HCT116 (cell line): Measurements from ENCODE around the gene TTR. TPM values are rescaled to one million over a fixed set of nuclear protein-coding genes. Genes with fewer than 3 reads are reported as not detected.

ENCODE experiments used
- ATAC-seq: fragments of 200-7000 bp; cut with Tn5 transposase; 2 replicates; pipeline ENCODE4 v1.9.1; 2020; ENCODE audit warnings: mild to moderate bottlenecking, moderate library complexity
- BruUV-seq: library from RNA; stranded (reverse); fragments of 400-500 nt; replicated peaks from 2 replicates; lab custom pipeline; 2021; lab: Mats Ljungman, UMichigan
- CTCF ChIA-PET: fragments of 300-600 bp; sonication (Branson Sonifier 250); formaldehyde crosslinking; loops from one replicate; lab custom pipeline; 2021; ENCODE audit warnings: antibody characterized with exemption; lab: Charles Lee
- POLR2A ChIA-PET: fragments of 300-600, 350-600 bp; sonication (Branson Sonifier 250); formaldehyde crosslinking; loops from one replicate; lab custom pipeline; 2021; ENCODE audit warnings: antibody characterized with exemption; lab: Charles Lee
- RAD21 ChIA-PET, 2 experiments: fragments of 300-600 bp; sonication (Branson Sonifier 250); formaldehyde crosslinking; loops; one replicate each; lab custom pipeline; 2023; ENCODE audit warnings: low total read pairs in 2 of 2; ENCODE audit not compliant: uncharacterized antibody in 2 of 2, unreplicated experiment in 2 of 2, low non-redundant PET in 1 of 2; lab: Charles Lee
- DNase-seq: peaks from one replicate; pipeline ENCODE4 v3.0.0-alpha.2; 2010; ENCODE audit warnings: low read depth, low spot score
- H2AFZ ChIP-seq: fragments of 200-600 bp; shearing (Covaris generic), sonication (generic); 2 replicates; pipeline ENCODE4 v1.6.1; 2017; ENCODE audit warnings: low read depth, mixed run types, mixed read lengths, antibody characterized with exemption, low read length; ENCODE audit not compliant: poor library complexity, severe bottlenecking
- H3K27ac ChIP-seq: 2 replicates; pipeline ENCODE4 v1.5.1; 2012; ENCODE audit warnings: low read depth, low read length
- H3K27me3 ChIP-seq: fragments of 200-600 bp; sonication (generic); 2 replicates; pipeline ENCODE4 v1.6.1; 2016; ENCODE audit warnings: mixed run types, low read length, mixed read lengths; ENCODE audit not compliant: insufficient read depth
- H3K36me3 ChIP-seq, 2 experiments: fragments of 200-500 bp in 1 of 2; fragments of 200-600 bp in 1 of 2; sonication (Bioruptor generic) in 1 of 2; sonication (generic) in 1 of 2; 2 replicates each; pipeline versions ENCODE4 v1.5.1 to v1.6.1; 2014 to 2016; ENCODE audit warnings: low read length in 2 of 2, inconsistent platforms in 1 of 2, mixed read lengths in 1 of 2, mixed run types in 1 of 2; ENCODE audit not compliant: insufficient read depth in 2 of 2, control insufficient read depth in 1 of 2
- H3K4me1 ChIP-seq, 2 experiments: fragments of 200-600 bp in 1 of 2; sonication (generic) in 1 of 2; 2 replicates each; pipeline versions ENCODE4 v1.5.1 to v1.6.1; 2012 to 2017; ENCODE audit warnings: low read length in 2 of 2, inconsistent platforms in 1 of 2, mild to moderate bottlenecking in 1 of 2, mixed read lengths in 1 of 2, mixed run types in 1 of 2, moderate library complexity in 1 of 2; ENCODE audit not compliant: insufficient read depth in 2 of 2, control insufficient read depth in 1 of 2
- H3K4me2 ChIP-seq: fragments of 200-600 bp; sonication (generic); 2 replicates; pipeline ENCODE4 v1.6.1; 2017; ENCODE audit warnings: mixed run types, low read length, mixed read lengths
- H3K4me3 ChIP-seq, 2 experiments: fragments of 200-600 bp in 1 of 2; sonication (generic) in 1 of 2; replicated peaks in 1 of 2; 2 replicates each; pipeline ENCODE4 v1.5.1; 2011 to 2016; ENCODE audit warnings: low read length in 2 of 2, control low read depth in 1 of 2, low read depth in 1 of 2, mild to moderate bottlenecking in 1 of 2, mixed read lengths in 1 of 2, mixed run types in 1 of 2
- H3K79me2 ChIP-seq: fragments of 200-600 bp; sonication (generic); 2 replicates; pipeline ENCODE4 v1.6.1; 2017; ENCODE audit warnings: mild to moderate bottlenecking, mixed run types, low read length, moderate library complexity, mixed read lengths; ENCODE audit not compliant: insufficient read depth
- H3K9ac ChIP-seq: fragments of 200-600 bp; sonication (generic); 2 replicates; pipeline ENCODE4 v1.6.1; 2016; ENCODE audit warnings: low read length, mixed read lengths
- H3K9me2 ChIP-seq: fragments of 200-600 bp; sonication (generic), shearing (Covaris generic); 2 replicates; pipeline ENCODE4 v1.6.1; 2017; ENCODE audit warnings: mixed run types, mild to moderate bottlenecking, moderate library complexity; ENCODE audit not compliant: insufficient read depth
- H3K9me3 ChIP-seq, 2 experiments: fragments of 200-500 bp in 1 of 2; fragments of 200-600 bp in 1 of 2; sonication (Bioruptor generic) in 1 of 2; sonication (generic) in 1 of 2; 2 replicates each; pipeline ENCODE4 v1.6.1; 2014 to 2017; ENCODE audit warnings: low read length in 2 of 2, mixed read lengths in 2 of 2, inconsistent platforms in 1 of 2, low read depth in 1 of 2, mild to moderate bottlenecking in 1 of 2, mixed run types in 1 of 2, moderate library complexity in 1 of 2; ENCODE audit not compliant: control insufficient read depth in 1 of 2, insufficient read depth in 1 of 2
- H4K20me1 ChIP-seq: fragments of 200-600 bp; sonication (generic), shearing (Covaris generic); 2 replicates; pipeline ENCODE4 v1.6.1; 2017; ENCODE audit warnings: mixed run types, mild to moderate bottlenecking, moderate library complexity; ENCODE audit not compliant: insufficient read depth
- CEBPB ChIP-seq: IDR thresholded peaks from 2 replicates; pipeline ENCODE4 v1.6.1; 2012; ENCODE audit warnings: low read depth
- EGR1 ChIP-seq: IDR thresholded peaks from 2 replicates; pipeline ENCODE4 v1.6.1; 2012; ENCODE audit warnings: low read depth
- ELF1 ChIP-seq: IDR thresholded peaks from 2 replicates; pipeline ENCODE4 v1.6.1; 2012; ENCODE audit warnings: low read depth, borderline replicate concordance
- EZH2 ChIP-seq: fragments of 200-600 bp; sonication (generic); IDR thresholded peaks from 2 replicates; pipeline ENCODE4 v1.6.1; 2017; ENCODE audit warnings: antibody characterized with exemption, mixed run types
- FOSL1 ChIP-seq: IDR thresholded peaks from 2 replicates; pipeline ENCODE4 v1.6.1; 2012; ENCODE audit warnings: low read depth
- JUND ChIP-seq: IDR thresholded peaks from 2 replicates; pipeline ENCODE4 v1.6.1; 2012
- POLR2A ChIP-seq: IDR thresholded peaks from 2 replicates; pipeline ENCODE4 v1.7.0; 2011; ENCODE audit warnings: borderline replicate concordance; ENCODE audit not compliant: insufficient read depth, insufficient read length; ENCODE audit errors: extremely low read depth
- POLR2AphosphoS5 ChIP-seq: IDR thresholded peaks from 2 replicates; pipeline ENCODE4 v1.6.1; 2011; ENCODE audit warnings: mild to moderate bottlenecking, low read depth, low read length, moderate library complexity
- RAD21 ChIP-seq: IDR thresholded peaks from 2 replicates; pipeline ENCODE4 v1.6.1; 2012; ENCODE audit warnings: low read depth, mild to moderate bottlenecking
- SIN3A ChIP-seq: IDR thresholded peaks from 2 replicates; pipeline ENCODE4 v1.6.1; 2012; ENCODE audit warnings: low read depth
- SP1 ChIP-seq: IDR thresholded peaks from 2 replicates; pipeline ENCODE4 v1.6.1; 2012; ENCODE audit warnings: low read depth
- TCF7L2 ChIP-seq: IDR thresholded peaks from 2 replicates; pipeline ENCODE4 v1.7.0; 2011; ENCODE audit warnings: borderline replicate concordance, inconsistent platforms; ENCODE audit not compliant: insufficient read depth, insufficient read length; ENCODE audit errors: extremely low read depth
- YY1 ChIP-seq: IDR thresholded peaks from 2 replicates; pipeline ENCODE4 v1.6.1; 2011; ENCODE audit warnings: low read length, low read depth, moderate library complexity, mild to moderate bottlenecking; ENCODE audit not compliant: insufficient replicate concordance; ENCODE audit errors: extremely low read depth
- ZNF274 ChIP-seq: fragments of 200-500 bp; sonication (Bioruptor generic); IDR thresholded peaks from 2 replicates; pipeline ENCODE4 v1.6.1; 2014; ENCODE audit warnings: mild to moderate bottlenecking, low read depth, low read length, inconsistent platforms
- intact Hi-C: fragments of 100-400 bp; cut with micrococcal nuclease; formaldehyde crosslinking; loops from 2 replicates; pipeline ENCODE4 v1.10.0; 2022
- total RNA-seq: library from RNA; stranded (reverse); gene quantifications from one replicate; pipeline ENCODE4 v1.2.1, GENCODE V29; 2021; ENCODE audit not compliant: unreplicated experiment
- TF ChIP-seq, protein P1 (sequence below): IDR thresholded peaks from 2 replicates; pipeline ENCODE4 v1.6.1; 2012; ENCODE audit warnings: low read depth
- TF ChIP-seq, protein P2 (sequence below), 3 experiments: fragments of 200-600 bp in 1 of 3; sonication (generic) in 1 of 3; IDR thresholded peaks in 2 of 3; conservative IDR thresholded peaks in 1 of 3; 2 replicates each; pipeline ENCODE4 v1.5.1; 2012 to 2017; ENCODE audit warnings: low read depth in 2 of 3, low read length in 2 of 3, antibody characterized with exemption in 1 of 3, borderline replicate concordance in 1 of 3, control low read depth in 1 of 3, mild to moderate bottlenecking in 1 of 3, mixed read lengths in 1 of 3, mixed run types in 1 of 3, moderate library complexity in 1 of 3; ENCODE audit not compliant: insufficient read depth in 1 of 3
- TF ChIP-seq, protein P3 (sequence below): IDR thresholded peaks from 2 replicates; pipeline ENCODE4 v1.6.1; 2012
- TF ChIP-seq, protein P4 (sequence below): IDR thresholded peaks from 2 replicates; pipeline ENCODE4 v1.6.1; 2011; ENCODE audit warnings: mild to moderate bottlenecking, low read length, moderate library complexity; ENCODE audit not compliant: insufficient replicate concordance; ENCODE audit errors: extremely low read depth

The TTR gene
- total RNA-seq, 1 experiment from 2014 or later: 1.2 TPM

DNA sequence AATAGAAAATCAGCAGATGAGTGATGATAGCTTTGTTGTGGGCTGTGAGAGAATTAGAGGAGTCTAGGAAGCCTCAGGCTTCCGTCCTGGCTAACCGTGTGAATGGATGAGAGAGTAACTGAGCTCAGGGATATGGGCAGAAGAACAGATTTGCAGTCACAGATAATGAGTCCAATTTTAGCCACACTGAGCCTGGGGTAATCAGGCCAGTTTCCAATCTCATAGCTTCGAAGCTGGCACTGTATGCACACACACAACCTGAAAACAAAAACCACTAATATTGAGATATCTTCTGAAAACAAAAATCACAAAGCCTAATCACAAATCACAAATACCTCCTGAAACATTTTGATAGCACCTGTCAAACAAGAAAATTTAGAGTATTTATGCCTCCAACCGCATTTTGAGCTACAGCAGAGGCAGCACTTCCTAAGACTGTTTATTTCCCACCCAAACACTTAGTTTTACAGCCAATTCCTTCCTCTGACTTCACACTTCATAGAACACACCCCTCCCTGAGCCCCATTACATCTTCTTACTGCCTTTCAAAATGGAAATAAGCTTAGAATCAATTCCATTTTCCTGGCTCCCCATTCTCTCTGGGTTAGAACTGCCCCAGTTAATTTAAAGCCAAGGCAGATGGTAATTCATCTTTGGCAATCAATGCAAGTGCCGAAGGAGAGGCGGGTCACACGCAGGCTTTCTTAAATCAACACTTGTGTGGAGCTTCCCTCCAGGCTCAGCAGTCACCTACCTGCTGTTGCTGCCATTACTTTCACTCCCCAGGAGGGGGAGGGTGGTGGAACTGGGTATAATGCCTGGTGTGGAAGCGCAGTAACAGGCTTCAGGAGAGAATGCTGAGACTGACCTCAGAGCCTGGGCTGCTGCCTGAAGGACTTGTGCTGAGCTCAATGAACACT, 18.9 kb downstream of the TTR start:
- intact Hi-C loops: no loop called here
- POLR2A ChIA-PET: no interaction called here
- TF ChIP-seq ELF1 (no peak), CEBPB (no peak), POLR2AphosphoS5 (no peak), EGR1 (no peak), POLR2A (no peak), ZNF274 (no peak), TCF7L2 (no peak), SP1 (no peak), SIN3A (no peak), RAD21 (peak; percentile 22; the same call in 1 of the 2 replicates), YY1 (no peak), FOSL1 (no peak), JUND (no peak), EZH2 (no peak)
- TF ChIP-seq, protein P1, sequence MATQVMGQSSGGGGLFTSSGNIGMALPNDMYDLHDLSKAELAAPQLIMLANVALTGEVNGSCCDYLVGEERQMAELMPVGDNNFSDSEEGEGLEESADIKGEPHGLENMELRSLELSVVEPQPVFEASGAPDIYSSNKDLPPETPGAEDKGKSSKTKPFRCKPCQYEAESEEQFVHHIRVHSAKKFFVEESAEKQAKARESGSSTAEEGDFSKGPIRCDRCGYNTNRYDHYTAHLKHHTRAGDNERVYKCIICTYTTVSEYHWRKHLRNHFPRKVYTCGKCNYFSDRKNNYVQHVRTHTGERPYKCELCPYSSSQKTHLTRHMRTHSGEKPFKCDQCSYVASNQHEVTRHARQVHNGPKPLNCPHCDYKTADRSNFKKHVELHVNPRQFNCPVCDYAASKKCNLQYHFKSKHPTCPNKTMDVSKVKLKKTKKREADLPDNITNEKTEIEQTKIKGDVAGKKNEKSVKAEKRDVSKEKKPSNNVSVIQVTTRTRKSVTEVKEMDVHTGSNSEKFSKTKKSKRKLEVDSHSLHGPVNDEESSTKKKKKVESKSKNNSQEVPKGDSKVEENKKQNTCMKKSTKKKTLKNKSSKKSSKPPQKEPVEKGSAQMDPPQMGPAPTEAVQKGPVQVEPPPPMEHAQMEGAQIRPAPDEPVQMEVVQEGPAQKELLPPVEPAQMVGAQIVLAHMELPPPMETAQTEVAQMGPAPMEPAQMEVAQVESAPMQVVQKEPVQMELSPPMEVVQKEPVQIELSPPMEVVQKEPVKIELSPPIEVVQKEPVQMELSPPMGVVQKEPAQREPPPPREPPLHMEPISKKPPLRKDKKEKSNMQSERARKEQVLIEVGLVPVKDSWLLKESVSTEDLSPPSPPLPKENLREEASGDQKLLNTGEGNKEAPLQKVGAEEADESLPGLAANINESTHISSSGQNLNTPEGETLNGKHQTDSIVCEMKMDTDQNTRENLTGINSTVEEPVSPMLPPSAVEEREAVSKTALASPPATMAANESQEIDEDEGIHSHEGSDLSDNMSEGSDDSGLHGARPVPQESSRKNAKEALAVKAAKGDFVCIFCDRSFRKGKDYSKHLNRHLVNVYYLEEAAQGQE: no peak
- TF ChIP-seq, protein P2, sequence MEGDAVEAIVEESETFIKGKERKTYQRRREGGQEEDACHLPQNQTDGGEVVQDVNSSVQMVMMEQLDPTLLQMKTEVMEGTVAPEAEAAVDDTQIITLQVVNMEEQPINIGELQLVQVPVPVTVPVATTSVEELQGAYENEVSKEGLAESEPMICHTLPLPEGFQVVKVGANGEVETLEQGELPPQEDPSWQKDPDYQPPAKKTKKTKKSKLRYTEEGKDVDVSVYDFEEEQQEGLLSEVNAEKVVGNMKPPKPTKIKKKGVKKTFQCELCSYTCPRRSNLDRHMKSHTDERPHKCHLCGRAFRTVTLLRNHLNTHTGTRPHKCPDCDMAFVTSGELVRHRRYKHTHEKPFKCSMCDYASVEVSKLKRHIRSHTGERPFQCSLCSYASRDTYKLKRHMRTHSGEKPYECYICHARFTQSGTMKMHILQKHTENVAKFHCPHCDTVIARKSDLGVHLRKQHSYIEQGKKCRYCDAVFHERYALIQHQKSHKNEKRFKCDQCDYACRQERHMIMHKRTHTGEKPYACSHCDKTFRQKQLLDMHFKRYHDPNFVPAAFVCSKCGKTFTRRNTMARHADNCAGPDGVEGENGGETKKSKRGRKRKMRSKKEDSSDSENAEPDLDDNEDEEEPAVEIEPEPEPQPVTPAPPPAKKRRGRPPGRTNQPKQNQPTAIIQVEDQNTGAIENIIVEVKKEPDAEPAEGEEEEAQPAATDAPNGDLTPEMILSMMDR (IDR thresholded peaks at IDR 0.05 in 2 of 3, conservative IDR thresholded peaks at IDR 0.05 in 1 of 3; ENCODE audit: borderline replicate concordance in 1 of 3, insufficient read depth in 1 of 3, low read depth in 2 of 3, low read length in 2 of 3): peak in 2 of 3 experiments; percentile 39; a peak in 4 of 6 replicates
- TF ChIP-seq, protein P3, sequence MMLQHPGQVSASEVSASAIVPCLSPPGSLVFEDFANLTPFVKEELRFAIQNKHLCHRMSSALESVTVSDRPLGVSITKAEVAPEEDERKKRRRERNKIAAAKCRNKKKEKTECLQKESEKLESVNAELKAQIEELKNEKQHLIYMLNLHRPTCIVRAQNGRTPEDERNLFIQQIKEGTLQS: no peak
- TF ChIP-seq, protein P4, sequence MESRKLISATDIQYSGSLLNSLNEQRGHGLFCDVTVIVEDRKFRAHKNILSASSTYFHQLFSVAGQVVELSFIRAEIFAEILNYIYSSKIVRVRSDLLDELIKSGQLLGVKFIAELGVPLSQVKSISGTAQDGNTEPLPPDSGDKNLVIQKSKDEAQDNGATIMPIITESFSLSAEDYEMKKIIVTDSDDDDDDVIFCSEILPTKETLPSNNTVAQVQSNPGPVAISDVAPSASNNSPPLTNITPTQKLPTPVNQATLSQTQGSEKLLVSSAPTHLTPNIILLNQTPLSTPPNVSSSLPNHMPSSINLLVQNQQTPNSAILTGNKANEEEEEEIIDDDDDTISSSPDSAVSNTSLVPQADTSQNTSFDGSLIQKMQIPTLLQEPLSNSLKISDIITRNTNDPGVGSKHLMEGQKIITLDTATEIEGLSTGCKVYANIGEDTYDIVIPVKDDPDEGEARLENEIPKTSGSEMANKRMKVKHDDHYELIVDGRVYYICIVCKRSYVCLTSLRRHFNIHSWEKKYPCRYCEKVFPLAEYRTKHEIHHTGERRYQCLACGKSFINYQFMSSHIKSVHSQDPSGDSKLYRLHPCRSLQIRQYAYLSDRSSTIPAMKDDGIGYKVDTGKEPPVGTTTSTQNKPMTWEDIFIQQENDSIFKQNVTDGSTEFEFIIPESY: no peak
- Histone ChIP-seq H3K4me1 (0 out of 4 replicates have a peak, but pooled peaks cover 0 to 5% of the 10 kb centered on the region in 2 experiments), H3K79me2 (no peaks in the 10 kb centered on the region), H3K9me3 (no peaks in the 10 kb centered on the region), H2AFZ (peak overlapping the region; percentile 34), H4K20me1 (no peaks in the 10 kb centered on the region), H3K27ac (no peak overlapping the region), H3K9me2 (no peaks in the 10 kb centered on the region), H3K4me3 (no peak overlapping the region), H3K4me2 (no peak overlapping the region), H3K9ac (no peak overlapping the region), H3K36me3 (no peaks in the 10 kb centered on the region), H3K27me3 (no peaks in the 10 kb centered on the region)
- BruUV-seq: no TSS peak
- CTCF ChIA-PET: interaction anchor here (1.2 kb wide), 1 partner anchor 37 kb away, joined by 3 read pairs; no protein-coding TSS in a partner anchor
- ATAC-seq: peak; percentile 92
- RAD21 ChIA-PET: interaction anchor here in 1 of 2 experiments (0.7 kb wide), 1 partner anchor 74 kb away, joined by 3 read pairs; no protein-coding TSS in a partner anchor
- peak; percentile 13 for DNase-seq
